DMS 273 (cell line): Measurements from ENCODE around the gene PPP5C.

Experiments used
- DNase-seq: peaks from one replicate; lab custom pipeline; 2025; ENCODE audit not compliant: unreplicated experiment; lab: John Stamatoyannopoulos, UW

Gene PPP5C

DNA sequence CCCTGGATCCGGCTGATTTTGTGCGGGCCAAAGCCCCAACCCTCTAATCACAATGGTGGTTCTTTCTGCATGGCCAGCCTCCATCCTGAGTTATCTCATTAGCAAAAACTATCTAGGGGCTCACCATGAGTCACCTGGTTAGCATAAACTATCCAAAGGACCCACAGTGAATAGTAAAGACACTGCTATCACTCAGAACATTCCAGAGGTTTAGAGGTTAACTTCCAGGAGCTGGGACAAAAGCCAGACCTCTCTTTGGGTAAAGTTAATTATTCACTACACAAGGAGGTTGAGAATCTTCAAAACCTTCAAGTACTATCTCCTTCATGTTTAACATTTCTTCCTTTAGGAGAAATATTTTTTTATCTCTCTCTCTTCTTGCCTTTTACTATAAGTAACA is 18.8 kb upstream of the PPP5C start:
- DNase-seq, result no peak

- peak; percentile 16 for DNase-seq
Measured at GRCh38 chr19:46330319-46330918, 16.5 kb upstream of the PPP5C start.

- DNase-seq, result no peak
Measured at GRCh38 chr19:46337487-46337886, 9.4 kb upstream of the PPP5C start.

GRCh38 chr19:46339446-46339845 is 7.4 kb upstream of the PPP5C start:
- DNase-seq, result no peak

GRCh38 chr19:46340051-46340659 is 6.7 kb upstream of the PPP5C start:
- no peak for DNase-seq

DNA sequence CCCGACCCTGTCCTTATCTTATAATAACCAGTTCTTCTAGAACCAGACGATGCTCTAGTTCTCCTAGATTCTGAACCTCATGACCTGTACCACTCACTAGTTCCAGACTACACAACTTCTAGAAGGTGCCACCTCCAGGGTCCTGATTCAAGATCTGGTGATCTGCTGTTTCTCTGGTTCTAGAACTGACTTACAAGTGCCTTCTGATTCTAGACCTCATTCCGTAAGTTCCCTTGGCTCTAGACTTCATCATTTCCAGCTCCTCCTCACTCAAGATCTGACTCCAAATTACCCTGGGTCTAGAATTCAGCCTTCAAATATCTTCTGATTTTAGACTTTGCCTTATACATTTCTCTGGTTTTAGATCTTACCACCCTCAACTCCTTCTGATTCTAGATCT is 5.0 kb upstream of the PPP5C start:
- no peak for DNase-seq

DNA sequence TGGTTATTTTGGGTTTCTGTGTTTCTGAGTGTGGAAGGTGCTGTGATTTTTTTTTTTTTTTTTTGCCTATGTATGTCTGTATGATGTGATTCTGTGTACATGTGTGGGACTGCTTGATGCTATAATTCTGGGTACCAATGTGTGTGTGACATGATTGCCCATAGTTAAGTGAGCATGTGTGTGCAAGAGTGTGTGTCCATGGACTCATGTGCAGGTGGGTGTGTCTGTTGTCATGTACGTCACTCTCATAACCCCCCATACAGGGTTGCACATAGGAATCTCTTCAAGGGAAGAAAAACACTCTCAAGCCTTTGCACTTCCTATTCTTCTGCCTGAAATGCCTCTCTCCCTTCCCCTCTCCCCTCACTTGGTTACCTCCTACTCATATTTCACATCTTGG is 2.5 kb upstream of the PPP5C start:
- no peak for DNase-seq

DNA sequence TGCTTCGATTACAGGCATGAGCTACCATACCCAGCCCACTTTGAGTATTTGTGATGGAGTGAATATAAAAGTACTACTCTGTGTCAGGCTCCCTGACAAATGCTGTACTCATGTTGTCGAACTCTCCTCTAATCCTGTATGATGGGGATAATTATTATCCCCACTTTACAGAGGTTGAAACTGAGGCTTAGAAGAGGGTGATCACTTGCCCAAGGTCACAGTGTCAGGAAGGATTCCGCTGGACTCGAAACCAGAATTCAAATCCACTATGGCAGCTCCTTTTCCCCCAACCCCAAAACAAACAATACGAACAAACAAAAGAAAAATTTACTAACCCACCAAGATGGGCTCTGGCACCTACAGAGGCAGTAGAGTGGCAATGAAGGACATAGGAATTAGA is 1.7 kb upstream of the PPP5C start:
- DNase-seq, result no peak

- no peak for DNase-seq
Measured at GRCh38 chr19:46347572-46347883, 641 bp downstream of the PPP5C start.

GRCh38 chr19:46347985-46348384 is 1.1 kb downstream of the PPP5C start:
- DNase-seq, result no peak

GRCh38 chr19:46349311-46349993 is 2.6 kb downstream of the PPP5C start:
- no peak for DNase-seq

DNA sequence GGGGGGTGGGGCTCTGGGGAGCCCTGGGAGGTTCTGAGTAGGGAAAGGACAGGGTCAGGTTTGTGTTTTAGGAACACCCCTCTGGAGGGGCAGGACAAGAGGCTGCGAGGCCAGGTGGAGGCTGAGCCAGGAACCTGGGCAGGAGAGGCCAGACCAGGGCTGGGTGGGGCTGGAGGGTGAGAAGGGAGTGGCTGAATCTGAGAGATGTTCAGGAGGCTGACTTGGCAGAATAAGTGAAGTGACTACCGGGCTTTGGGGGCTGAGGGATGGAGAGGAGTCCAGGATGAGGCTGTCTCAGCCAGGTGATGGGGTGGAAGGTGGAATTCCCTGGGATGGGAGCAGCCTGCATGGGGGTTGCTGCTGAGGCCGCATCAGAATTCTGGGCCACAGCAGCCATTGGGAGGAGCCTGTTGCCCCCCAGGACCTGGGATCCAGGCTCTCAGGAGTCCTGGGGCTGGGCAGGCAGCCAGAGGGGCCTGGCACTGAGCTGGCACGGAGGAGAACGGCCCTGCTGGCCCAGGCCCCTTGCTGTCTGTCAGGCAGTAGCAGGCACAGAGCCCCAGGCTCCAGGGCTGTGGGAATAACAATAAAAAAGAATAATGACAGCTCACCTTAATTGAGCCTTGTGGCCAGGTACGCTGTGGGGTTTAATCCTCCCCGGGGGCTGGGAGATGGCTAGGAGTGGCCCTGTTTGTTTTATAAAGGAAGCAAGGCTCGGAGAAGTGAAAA is 3.3 kb downstream of the PPP5C start:
- DNase-seq, result peak; percentile 38

- DNase-seq, result no peak
Measured at GRCh38 chr19:46350758-46351159, 3.9 kb downstream of the PPP5C start.

DNA sequence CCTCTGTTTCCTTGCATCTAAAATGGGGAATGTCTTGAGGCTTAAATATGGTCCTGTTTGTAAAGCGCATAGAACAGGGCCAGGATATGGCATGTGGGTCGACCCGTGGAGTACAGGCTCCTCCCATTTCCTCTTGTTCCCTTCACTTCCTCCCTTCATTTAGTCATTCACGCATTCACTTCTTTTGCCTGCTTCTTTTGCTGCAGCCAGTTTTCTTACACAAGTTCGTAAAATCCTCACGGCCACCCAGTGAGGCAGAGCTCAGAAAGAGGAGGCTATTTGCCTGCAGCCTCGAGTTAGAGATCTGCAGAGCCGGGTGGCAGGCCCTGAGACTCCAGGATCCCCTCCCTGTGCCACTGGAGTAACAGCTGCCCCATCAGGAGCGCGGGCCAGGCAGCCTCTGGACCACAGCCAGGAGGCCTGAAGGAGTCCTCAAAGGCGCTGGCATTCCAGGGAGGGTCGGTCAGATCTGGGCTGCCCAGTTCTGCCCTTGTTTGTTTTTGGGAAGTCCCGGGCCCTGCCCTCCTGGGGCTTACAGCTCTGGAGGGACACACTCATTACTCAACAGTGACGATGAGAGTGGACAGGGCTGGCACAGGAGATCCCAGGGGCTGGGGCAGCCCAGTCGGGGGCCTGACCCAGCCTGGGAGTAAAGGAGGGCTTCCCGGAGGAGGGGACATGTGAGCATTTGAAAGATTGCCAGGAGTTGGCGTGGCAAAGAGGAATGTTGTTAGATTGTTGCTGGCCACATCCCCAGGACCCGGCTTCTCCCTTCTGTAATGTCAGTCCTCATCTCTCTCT is 4.6 kb downstream of the PPP5C start:
- DNase-seq, result peak; percentile 80

GRCh38 chr19:46353730-46354528 is 7.0 kb downstream of the PPP5C start:
- no peak for DNase-seq

GRCh38 chr19:46355234-46356148 is 8.6 kb downstream of the PPP5C start:
- DNase-seq, result no peak

DNA sequence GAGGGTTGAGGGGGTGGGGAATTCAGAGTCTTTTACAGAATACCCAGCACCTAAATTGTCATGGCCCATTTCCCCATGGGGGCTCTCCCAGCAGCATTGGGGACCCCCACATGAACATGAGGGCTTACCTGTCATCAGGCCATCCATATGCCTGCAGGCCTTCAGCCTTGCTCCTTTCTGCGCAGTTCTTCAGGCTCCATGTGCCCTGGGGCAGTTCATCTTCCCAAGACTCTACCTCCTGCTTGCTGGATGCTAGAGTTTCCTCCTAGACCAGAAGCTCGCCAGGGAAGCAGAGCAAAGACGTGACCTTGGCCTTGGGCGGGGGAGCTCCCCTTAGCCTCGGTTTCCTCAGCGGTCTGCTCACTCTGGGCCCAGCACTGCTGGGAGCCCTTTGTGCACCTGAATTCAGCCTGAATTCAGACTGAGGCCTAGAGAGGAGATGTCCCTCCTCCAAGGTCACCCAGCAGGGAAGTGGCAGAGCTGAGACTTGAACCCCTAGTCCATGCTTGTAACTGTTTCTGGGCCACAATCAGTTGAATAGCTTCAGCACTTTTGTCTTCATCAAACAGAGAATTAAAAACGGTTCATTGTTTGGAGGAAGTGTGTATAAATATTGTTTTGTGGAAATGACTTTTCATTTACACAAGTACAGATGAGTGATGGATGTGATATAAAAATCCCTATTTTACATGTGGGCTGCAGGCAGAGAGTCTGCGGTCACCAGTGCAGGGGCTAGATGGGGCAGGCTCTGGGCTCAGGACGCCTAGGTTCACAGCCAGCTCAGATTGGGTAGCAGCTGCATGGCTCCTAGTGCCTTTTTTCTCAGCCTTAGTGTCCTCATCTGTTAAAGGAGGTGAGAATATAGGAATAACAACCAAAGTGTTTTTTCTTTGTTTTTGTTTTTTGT is 9.5 kb downstream of the PPP5C start:
- DNase-seq, result no peak

DNA sequence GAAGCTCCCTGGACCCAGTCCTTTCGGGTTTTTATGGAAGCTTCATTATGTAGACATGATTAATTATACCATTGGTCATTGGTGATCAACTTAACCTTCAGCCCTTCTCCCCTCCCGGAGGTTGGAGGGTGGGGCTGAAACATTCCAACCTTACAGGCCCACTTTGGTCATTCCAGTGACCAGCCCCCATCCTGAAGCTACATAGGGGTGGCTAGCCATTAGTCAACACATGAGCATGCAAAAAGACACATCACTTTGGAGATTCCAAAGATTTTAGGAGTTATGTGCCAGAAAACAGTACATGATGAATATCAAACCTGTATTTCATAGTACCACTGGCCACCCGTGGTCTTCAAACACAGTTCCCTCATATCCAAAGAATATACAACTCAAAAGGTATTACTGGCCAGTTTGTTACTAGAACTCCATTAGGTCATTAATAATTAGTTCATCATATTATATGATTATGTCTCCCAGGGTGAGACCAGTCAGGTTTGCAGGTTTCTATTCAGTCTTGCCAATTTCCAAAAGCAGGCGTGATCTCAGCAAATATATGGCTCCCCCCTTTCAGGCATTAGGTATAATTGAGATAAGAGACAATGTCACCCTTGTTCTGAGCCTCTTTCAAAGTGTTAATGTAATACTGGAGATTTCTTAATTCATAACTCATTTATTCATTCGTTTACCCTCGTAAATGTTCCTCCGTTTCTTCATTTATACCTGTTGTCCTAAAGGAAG is 11.1 kb downstream of the PPP5C start:
- no peak for DNase-seq
